SK-N-MC (cell line): ENCODE results near the gene PLEKHA7.

Source experiments
- EZH2 ChIP-seq: fragments of 200-600 bp; sonication (generic); IDR thresholded peaks from one replicate; pipeline ENCODE4 v1.6.1; 2017; ENCODE audit warnings: antibody characterized with exemption
- POLR2AphosphoS5 ChIP-seq: IDR thresholded peaks from 2 replicates; pipeline ENCODE4 v1.6.1; 2012; ENCODE audit warnings: mild to moderate bottlenecking, low read depth, low read length, borderline replicate concordance

- TF ChIP-seq POLR2AphosphoS5, result peak; percentile 95
- TF ChIP-seq EZH2, result no peak
Measured at GRCh38 chr11:16738193-16738946, 275.8 kb downstream of the PLEKHA7 start, which contains the start of gene C11orf58.
